Heart right ventricle (tissue), 16 donors: ENCODE measurements around the gene DGLUCY. TPM values are rescaled to one million over a fixed set of nuclear protein-coding genes. Genes with fewer than 3 reads are reported as not detected.

ENCODE experiments used
- ATAC-seq, 8 donors: fragments of 200-7000 bp; cut with Tn5 transposase; one replicate each; pipeline ENCODE4 v1.9.1; 2020; ENCODE audit warnings: mild to moderate bottlenecking in 8 of 8, moderate library complexity in 8 of 8, moderate number of reproducible peaks in 1 of 8
- DNase-seq, 2 donors: peaks; one replicate each; pipeline ENCODE4 v3.0.0-alpha.2; 2020
- H3K27ac ChIP-seq, 10 donors: fragments of 200-600 bp; sonication (generic) in 2 of 10; one replicate each; pipeline versions ENCODE4 v1.5.0 to v1.8.0; 2020 to 2022; ENCODE audit warnings: mild to moderate bottlenecking in 3 of 10
- H3K27me3 ChIP-seq, 7 donors: fragments of 200-600 bp; one replicate each; pipeline ENCODE4 v1.8.0; 2021 to 2022; ENCODE audit warnings: mild to moderate bottlenecking in 2 of 7
- H3K36me3 ChIP-seq, 9 donors: fragments of 200-600 bp; sonication (generic) in 1 of 9; one replicate each; pipeline versions ENCODE4 v1.5.0 to v1.8.0; 2020 to 2022; ENCODE audit warnings: mild to moderate bottlenecking in 2 of 9
- H3K4me1 ChIP-seq, 9 donors: fragments of 200-600 bp; sonication (generic) in 1 of 9; one replicate each; pipeline versions ENCODE4 v1.5.0 to v1.8.0; 2020 to 2022; ENCODE audit warnings: mild to moderate bottlenecking in 4 of 9
- H3K4me3 ChIP-seq, 10 donors: fragments of 200-600 bp; sonication (generic) in 2 of 10; one replicate each; pipeline versions ENCODE4 v1.5.0 to v1.8.0; 2020 to 2022; ENCODE audit warnings: mild to moderate bottlenecking in 7 of 10, moderate library complexity in 2 of 10
- H3K9me3 ChIP-seq, 11 donors: fragments of 200-600 bp in 10 of 11; sonication (generic) in 2 of 11; one replicate each; pipeline versions ENCODE4 v1.5.0 to v1.8.0; 2013 to 2022; ENCODE audit warnings: mild to moderate bottlenecking in 2 of 11, control low read depth in 1 of 11, moderate library complexity in 1 of 11
- WGBS, 2 donors: extraction: QIAGEN DNeasy Blood & Tissue Kit; methylation state at CpG; one replicate each; pipeline ENCODE4 v1.1.7; 2013; ENCODE audit warnings: inconsistent platforms in 1 of 2; 5-methylcytosine and 5-hydroxymethylcytosine counted together
- intact Hi-C, 10 donors: fragments of 100-400 bp; cut with DNase I; formaldehyde crosslinking; loops; one replicate each; pipeline versions ENCODE4 v1.11.1 to v1.14.2; 2022
- polyA plus RNA-seq, 2 donors: library from polyadenylated mRNA; stranded (reverse); fragments of 200-250 nt; gene quantifications; one replicate each; pipeline ENCODE4 v1.2.3, GENCODE V29; 2013
- total RNA-seq, 10 donors: library from RNA; stranded (reverse); fragmentation: NEBNext Ultra II Directional in 3 of 10; extraction: Animal tissue kit (Norgen Biotek cat#: 25700) in 3 of 10; gene quantifications; one replicate each; pipeline versions ENCODE4 v1.2.1 to v1.2.4, GENCODE V29; 2021 to 2023
- TF ChIP-seq, protein P1 (sequence below), 9 donors: fragments of 200-600 bp; sonication (generic) in 2 of 9; IDR thresholded peaks; one replicate each; pipeline versions ENCODE4 v1.5.0 to v1.8.0; 2021 to 2022; ENCODE audit warnings: antibody characterized with exemption in 9 of 9, mild to moderate bottlenecking in 5 of 9, moderate library complexity in 1 of 9
- donor health status: Arrhythmogenic right ventricular cardiomyopathy.
- donor health status: ischemic (EF 13 %, LVEDD 7.1; RV severe dilation, severe dysfunction).
- donor health status: healthy with polysubstance abuse.
- donor health status: DM: no; HTN: yes; CAD: no.
- donor health status: DM: no; HTN: no; CAD: no.
- donor health status: ischemic (EF 25% LVEDD 6.9; RV normal size, moderate dysfunction).
- donor health status: ischemic (EF 25% LVEDD 5.7; RV mildly dilated, moderate dysfunction).
- donor health status: healthy.
- donor health status: DM: yes; HTN: yes; CAD: no.
- donor health status: Ischemic cardiomyopathy.
- donor health status: ischemic (EF 35%, LVEDD 5.7; RV mildly dilated, moderate dysfunction).
- donor health status: nonischemic (EF 11% LVEDD 7.7; RV severe dilation, severe dysfunction).
- donor health status: DM: yes; HTN: yes; CAD: no.
- donor health status: PGD.
- donor health status: ischemic (EF 29% LVEDD 5.4; RV normal size, mild dysfunction).
- donor health status: nonischemic (EF 23%, LVEDD 6.1; RV moderate dilation, normal function).

The DGLUCY gene
- total and polyA plus RNA-seq, 12 donors, result 43.5 to 270 (median 201) TPM

GRCh38 chr14:91249841-91250616 is 136.2 kb downstream of the DGLUCY start:
- intact Hi-C loops, result no loop called here
- H3K36me3 ChIP-seq, result no peaks in the 10 kb centered on the region
- peaks cover 0 to 6% (median 0%) of the 10 kb centered on the region in 11 donors for H3K9me3 ChIP-seq
- 76 to 82% methylated on average over 10 of the region's 10 CpGs for WGBS, 2 donors
- H3K27me3 ChIP-seq, result peaks cover 0 to 23% (median 0%) of the 10 kb centered on the region in 7 donors
- H3K4me3 ChIP-seq, result no peak overlapping the region
- DNase-seq (no peak), ATAC-seq (no peak)
- TF ChIP-seq, protein P1, sequence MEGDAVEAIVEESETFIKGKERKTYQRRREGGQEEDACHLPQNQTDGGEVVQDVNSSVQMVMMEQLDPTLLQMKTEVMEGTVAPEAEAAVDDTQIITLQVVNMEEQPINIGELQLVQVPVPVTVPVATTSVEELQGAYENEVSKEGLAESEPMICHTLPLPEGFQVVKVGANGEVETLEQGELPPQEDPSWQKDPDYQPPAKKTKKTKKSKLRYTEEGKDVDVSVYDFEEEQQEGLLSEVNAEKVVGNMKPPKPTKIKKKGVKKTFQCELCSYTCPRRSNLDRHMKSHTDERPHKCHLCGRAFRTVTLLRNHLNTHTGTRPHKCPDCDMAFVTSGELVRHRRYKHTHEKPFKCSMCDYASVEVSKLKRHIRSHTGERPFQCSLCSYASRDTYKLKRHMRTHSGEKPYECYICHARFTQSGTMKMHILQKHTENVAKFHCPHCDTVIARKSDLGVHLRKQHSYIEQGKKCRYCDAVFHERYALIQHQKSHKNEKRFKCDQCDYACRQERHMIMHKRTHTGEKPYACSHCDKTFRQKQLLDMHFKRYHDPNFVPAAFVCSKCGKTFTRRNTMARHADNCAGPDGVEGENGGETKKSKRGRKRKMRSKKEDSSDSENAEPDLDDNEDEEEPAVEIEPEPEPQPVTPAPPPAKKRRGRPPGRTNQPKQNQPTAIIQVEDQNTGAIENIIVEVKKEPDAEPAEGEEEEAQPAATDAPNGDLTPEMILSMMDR (IDR thresholded peaks at IDR 0.05), result no peak
- peak overlapping the region in 6 of 10 donors; percentile 15 to 56 (median 24) for H3K27ac ChIP-seq
- H3K4me1 ChIP-seq, result peaks cover 9 to 55% (median 12%) of the 10 kb centered on the region in 9 donors

DNA sequence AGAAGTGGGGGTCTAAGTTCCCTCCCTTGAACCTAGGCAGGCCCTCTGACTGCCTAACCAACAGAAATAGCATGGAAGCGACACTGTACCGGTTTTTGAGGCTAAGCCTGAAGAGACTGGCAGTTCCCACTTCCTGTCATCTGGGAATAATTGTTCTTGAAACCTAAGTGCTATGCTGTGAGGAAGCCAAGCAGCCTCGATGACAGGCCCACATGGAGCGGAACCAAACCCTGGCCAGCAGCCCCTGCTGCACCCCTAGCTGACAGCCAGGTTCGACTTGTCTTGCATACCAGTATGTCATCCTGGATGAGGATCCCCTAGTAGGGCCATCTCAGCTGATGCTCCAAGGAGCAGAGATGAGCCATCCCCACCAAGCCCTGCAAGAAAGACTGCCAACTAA is 137.0 kb downstream of the DGLUCY start:
- intact Hi-C loops, result no loop called here
- peak in 1 of 8 donors; percentile 47 for ATAC-seq
- peaks cover 0 to 23% (median 0%) of the 10 kb centered on the region in 7 donors for H3K27me3 ChIP-seq
- TF ChIP-seq, protein P1 (IDR thresholded peaks at IDR 0.05), result no peak
- H3K4me1 ChIP-seq, result peaks cover 9 to 52% (median 12%) of the 10 kb centered on the region in 9 donors
- no peaks in the 10 kb centered on the region for H3K36me3 ChIP-seq
- 48 to 59% methylated on average over 5 of the region's 5 CpGs for WGBS, 2 donors
- peak overlapping the region in 5 of 10 donors; percentile 0 to 56 (median 24) for H3K27ac ChIP-seq
- DNase-seq, result no peak
- no peak overlapping the region for H3K4me3 ChIP-seq
- peaks cover 0 to 6% (median 0%) of the 10 kb centered on the region in 11 donors for H3K9me3 ChIP-seq

- H3K27me3 ChIP-seq, result peaks cover 0 to 23% (median 0%) of the 10 kb centered on the region in 7 donors
- TF ChIP-seq, protein P1 (IDR thresholded peaks at IDR 0.05), result peak in 1 of 9 donors; percentile 14
- peak overlapping the region in 6 of 10 donors; percentile 22 to 78 (median 66) for H3K27ac ChIP-seq
- WGBS, 2 donors, result 4% methylated on average over 50 to 95 of the region's 95 CpGs
- H3K4me1 ChIP-seq, result peaks cover 9 to 71% (median 28%) of the 10 kb centered on the region in 9 donors
- ATAC-seq, result peak in 7 of 8 donors; percentile 24 to 68 (median 36)
- H3K9me3 ChIP-seq, result no peaks in the 10 kb centered on the region
- no peaks in the 10 kb centered on the region for H3K36me3 ChIP-seq
- intact Hi-C loops, result no loop called here
- H3K4me3 ChIP-seq, result peak overlapping the region; percentile 38 to 71 (median 60)
- DNase-seq, result peak in 1 of 2 donors; percentile 53
Measured at GRCh38 chr14:91252871-91253794, 139.3 kb downstream of the DGLUCY start.

DNA sequence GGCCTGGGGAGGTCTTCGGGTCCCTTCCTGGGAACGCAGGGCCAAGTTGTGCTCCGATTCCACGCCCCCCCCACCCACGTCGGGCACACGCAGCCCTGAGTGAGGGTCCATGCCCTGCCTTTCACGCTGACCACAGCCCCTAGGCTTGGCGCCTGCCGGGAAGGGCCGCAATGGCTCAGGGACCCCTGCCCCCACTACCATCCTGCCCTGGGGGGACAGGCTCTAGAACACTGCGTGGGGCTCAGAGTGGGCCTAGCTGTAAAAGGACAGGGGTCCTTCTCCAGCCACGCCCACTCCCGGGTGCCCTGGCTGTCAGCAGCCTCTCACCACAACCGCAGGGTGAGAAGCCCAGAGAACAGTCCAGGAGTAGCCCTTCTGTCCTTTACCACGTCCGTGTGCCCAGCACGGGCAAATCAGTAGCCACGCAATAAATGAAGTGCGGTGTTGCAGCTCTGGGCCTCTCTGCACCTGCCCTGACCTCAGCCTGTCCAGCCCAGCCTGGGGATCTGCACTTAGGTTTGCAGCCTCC is 140.0 kb downstream of the DGLUCY start:
- no peaks in the 10 kb centered on the region for H3K36me3 ChIP-seq
- H3K9me3 ChIP-seq, result no peaks in the 10 kb centered on the region
- intact Hi-C loops, result no loop called here
- H3K4me3 ChIP-seq, result peak overlapping the region in 9 of 10 donors; percentile 46 to 71 (median 61)
- peaks cover 9 to 72% (median 28%) of the 10 kb centered on the region in 9 donors for H3K4me1 ChIP-seq
- 26 to 31% methylated on average over 20 of the region's 20 CpGs for WGBS, 2 donors
- H3K27me3 ChIP-seq, result peaks cover 0 to 23% (median 0%) of the 10 kb centered on the region in 7 donors
- ATAC-seq, result peak in 4 of 8 donors; percentile 1 to 43 (median 12)
- DNase-seq, result no peak
- H3K27ac ChIP-seq, result peak overlapping the region in 6 of 10 donors; percentile 22 to 78 (median 66)
- TF ChIP-seq, protein P1 (IDR thresholded peaks at IDR 0.05), result no peak
